ENCODE results near the gene PLPP4. TPM values are rescaled to one million over a fixed set of nuclear protein-coding genes. Genes with fewer than 3 reads are reported as not detected.

PLPP4 gene
- total RNA-seq, 4 donors from 2014 or later = 0.60 TPM; not detected in 3

- TF ChIP-seq, protein P1, sequence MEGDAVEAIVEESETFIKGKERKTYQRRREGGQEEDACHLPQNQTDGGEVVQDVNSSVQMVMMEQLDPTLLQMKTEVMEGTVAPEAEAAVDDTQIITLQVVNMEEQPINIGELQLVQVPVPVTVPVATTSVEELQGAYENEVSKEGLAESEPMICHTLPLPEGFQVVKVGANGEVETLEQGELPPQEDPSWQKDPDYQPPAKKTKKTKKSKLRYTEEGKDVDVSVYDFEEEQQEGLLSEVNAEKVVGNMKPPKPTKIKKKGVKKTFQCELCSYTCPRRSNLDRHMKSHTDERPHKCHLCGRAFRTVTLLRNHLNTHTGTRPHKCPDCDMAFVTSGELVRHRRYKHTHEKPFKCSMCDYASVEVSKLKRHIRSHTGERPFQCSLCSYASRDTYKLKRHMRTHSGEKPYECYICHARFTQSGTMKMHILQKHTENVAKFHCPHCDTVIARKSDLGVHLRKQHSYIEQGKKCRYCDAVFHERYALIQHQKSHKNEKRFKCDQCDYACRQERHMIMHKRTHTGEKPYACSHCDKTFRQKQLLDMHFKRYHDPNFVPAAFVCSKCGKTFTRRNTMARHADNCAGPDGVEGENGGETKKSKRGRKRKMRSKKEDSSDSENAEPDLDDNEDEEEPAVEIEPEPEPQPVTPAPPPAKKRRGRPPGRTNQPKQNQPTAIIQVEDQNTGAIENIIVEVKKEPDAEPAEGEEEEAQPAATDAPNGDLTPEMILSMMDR (IDR thresholded peaks at IDR 0.05) = no peak
- TF ChIP-seq POLR2A (IDR thresholded peaks at IDR 0.05) = no peak
- TF ChIP-seq POLR2AphosphoS5 (IDR thresholded peaks at IDR 0.05) = no peak
- no peak for TF ChIP-seq EP300 (IDR thresholded peaks at IDR 0.05)
Measured at GRCh38 chr10:120420421-120420820, 36.6 kb upstream of the PLPP4 start.

GRCh38 chr10:120421250-120421649 lies 35.8 kb upstream of the PLPP4 start:
- H3K4me1 ChIP-seq = no peaks in the 10 kb centered on the region
- H3K27me3 ChIP-seq = no peaks in the 10 kb centered on the region
- 72% methylated on average over 2 of the region's 2 CpGs for WGBS
- H3K36me3 ChIP-seq = no peaks in the 10 kb centered on the region
- TF ChIP-seq POLR2AphosphoS5 (IDR thresholded peaks at IDR 0.05) = no peak
- no peak for TF ChIP-seq EP300 (IDR thresholded peaks at IDR 0.05)
- TF ChIP-seq POLR2A (IDR thresholded peaks at IDR 0.05) = no peak
- TF ChIP-seq, protein P1 (IDR thresholded peaks at IDR 0.05) = no peak
- no peak overlapping the region for H3K4me3 ChIP-seq
- H3K27ac ChIP-seq = no peak overlapping the region
- H3K9me3 ChIP-seq = no peaks in the 10 kb centered on the region
- DNase-seq (ENCODE audit: low spot score in 2 of 2) = no peak

More at GRCh38 chr10:120420421-120420820, 36.6 kb upstream of the PLPP4 start:
- Histone ChIP-seq H3K4me3 (no peak overlapping the region), H3K9me3 (no peaks in the 10 kb centered on the region), H3K27me3 (no peaks in the 10 kb centered on the region), H3K4me1 (no peaks in the 10 kb centered on the region), H3K36me3 (no peaks in the 10 kb centered on the region), H3K27ac (no peak overlapping the region)
- WGBS = 78% methylated on average over 5 of the region's 5 CpGs
- DNase-seq (ENCODE audit: low spot score in 2 of 2) = no peak

DNA sequence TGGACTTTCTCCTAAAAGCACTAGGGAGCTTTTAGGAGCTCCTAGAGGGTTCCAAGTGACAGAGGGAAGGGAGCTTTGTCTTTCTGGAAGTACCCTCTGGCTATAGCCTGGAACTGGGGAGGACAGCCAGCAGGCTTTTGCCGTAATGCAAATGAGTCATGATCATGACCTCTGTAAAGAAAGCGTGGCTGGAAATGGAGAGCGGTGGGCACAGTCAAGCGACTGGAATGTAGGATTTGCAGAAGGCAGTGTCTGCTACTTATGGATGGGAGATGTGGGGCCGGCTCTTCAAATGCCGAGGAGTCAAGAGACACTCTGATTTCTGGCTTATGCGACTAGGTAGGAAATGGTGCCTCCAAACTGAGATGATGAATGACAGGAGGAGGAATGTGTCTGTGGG lies 34.6 kb upstream of the PLPP4 start:
- Histone ChIP-seq H3K27ac (no peak overlapping the region), H3K9me3 (no peaks in the 10 kb centered on the region), H3K4me3 (no peak overlapping the region), H3K4me1 (no peaks in the 10 kb centered on the region), H3K36me3 (no peaks in the 10 kb centered on the region), H3K27me3 (no peaks in the 10 kb centered on the region)
- TF ChIP-seq, protein P1 (IDR thresholded peaks at IDR 0.05) = no peak
- TF ChIP-seq EP300 (IDR thresholded peaks at IDR 0.05) = no peak
- no peak for TF ChIP-seq POLR2A (IDR thresholded peaks at IDR 0.05)
- no peak for TF ChIP-seq POLR2AphosphoS5 (IDR thresholded peaks at IDR 0.05)
- 84% methylated on average over 7 of the region's 7 CpGs for WGBS
- DNase-seq (ENCODE audit: low spot score in 2 of 2) = no peak

GRCh38 chr10:120423431-120424197 lies 33.4 kb upstream of the PLPP4 start:
- DNase-seq (ENCODE audit: low spot score in 2 of 2) = no peak
- 55% methylated on average over 8 of the region's 8 CpGs for WGBS

GRCh38 chr10:120424198-120424464 lies 32.9 kb upstream of the PLPP4 start:
- H3K27me3 ChIP-seq = no peaks in the 10 kb centered on the region
- no peaks in the 10 kb centered on the region for H3K9me3 ChIP-seq
- H3K27ac ChIP-seq = no peak overlapping the region
- no peaks in the 10 kb centered on the region for H3K36me3 ChIP-seq
- no peaks in the 10 kb centered on the region for H3K4me1 ChIP-seq
- H3K4me3 ChIP-seq = no peak overlapping the region
- 78% methylated on average over 4 of the region's 4 CpGs for WGBS
- no peak for DNase-seq (ENCODE audit: low spot score in 2 of 2)
- no peak for TF ChIP-seq POLR2A (IDR thresholded peaks at IDR 0.05)
- TF ChIP-seq, protein P1 (IDR thresholded peaks at IDR 0.05) = no peak
- no peak for TF ChIP-seq EP300 (IDR thresholded peaks at IDR 0.05)
- TF ChIP-seq POLR2AphosphoS5 (IDR thresholded peaks at IDR 0.05) = no peak

More at GRCh38 chr10:120423431-120424197, 33.4 kb upstream of the PLPP4 start:
- H3K27ac ChIP-seq = no peak overlapping the region
- no peak overlapping the region for H3K4me3 ChIP-seq
- H3K36me3 ChIP-seq = no peaks in the 10 kb centered on the region
- H3K4me1 ChIP-seq = no peaks in the 10 kb centered on the region
- no peaks in the 10 kb centered on the region for H3K27me3 ChIP-seq
- H3K9me3 ChIP-seq = no peaks in the 10 kb centered on the region
- no peak for TF ChIP-seq POLR2A (IDR thresholded peaks at IDR 0.05)
- TF ChIP-seq POLR2AphosphoS5 (IDR thresholded peaks at IDR 0.05) = no peak
- TF ChIP-seq, protein P1 (IDR thresholded peaks at IDR 0.05) = peak; percentile 37 to 84

Measured in suprapubic skin (tissue), 4 donors.